Measurements from ENCODE around the gene BICDL2.

The BICDL2 gene

GRCh38 chr16:3044708-3045107, 8.0 kb upstream of the BICDL2 start:
- CTCF ChIA-PET: interaction anchor here (0.6 to 2.6 kb wide), 2 partner anchors 13 to 14 kb away, joined by 4 to 19 read pairs; no protein-coding TSS in a partner anchor
- POLR2A ChIA-PET: interaction anchor here (2.1 to 2.2 kb wide), 2 partner anchors 17 to 23 kb away, joined by 7 to 9 read pairs; no protein-coding TSS in a partner anchor
- DNase-seq (ENCODE audit: extremely low spot score): no peak
- no peak for TF ChIP-seq NFRKB (IDR thresholded peaks at IDR 0.05)
- no peak for TF ChIP-seq PKNOX1 (IDR thresholded peaks at IDR 0.05)
- no peak for TF ChIP-seq L3MBTL2 (conservative IDR thresholded peaks at IDR 0.05)
- no peak for TF ChIP-seq ZNF384 (IDR thresholded peaks at IDR 0.05)
- no peak for TF ChIP-seq HDGF (IDR thresholded peaks at IDR 0.05; ENCODE audit: borderline replicate concordance)
- no peak for TF ChIP-seq SUZ12 (IDR thresholded peaks at IDR 0.05)
- TF ChIP-seq FOXA1 (IDR thresholded peaks at IDR 0.05): no peak
- TF ChIP-seq TARDBP (IDR thresholded peaks at IDR 0.05): no peak
- no peak for TF ChIP-seq SP1 (IDR thresholded peaks at IDR 0.05)
- TF ChIP-seq ELF4 (IDR thresholded peaks at IDR 0.05): no peak
- no peak for TF ChIP-seq BHLHE40 (IDR thresholded peaks at IDR 0.05; ENCODE audit: borderline replicate concordance)
- no peak for TF ChIP-seq CTBP1 (IDR thresholded peaks at IDR 0.05; ENCODE audit: borderline replicate concordance)
- no peak for TF ChIP-seq FOXM1 (IDR thresholded peaks at IDR 0.05; ENCODE audit: borderline replicate concordance)
- no peak for TF ChIP-seq LEF1 (IDR thresholded peaks at IDR 0.05; ENCODE audit: borderline replicate concordance)
- TF ChIP-seq ARNT (IDR thresholded peaks at IDR 0.05): no peak
- TF ChIP-seq FOXK2 (IDR thresholded peaks at IDR 0.05): no peak

- TF ChIP-seq ZNF384 (IDR thresholded peaks at IDR 0.05): 0 out of 2 replicates have a peak, but pooled peaks have one; percentile 21
- no peak for TF ChIP-seq ELF4 (IDR thresholded peaks at IDR 0.05)
- DNase-seq (ENCODE audit: extremely low spot score): no peak
- ChIA-PET POLR2A (interaction anchor here (0.9 to 1.6 kb wide), 2 partner anchors 11 to 20 kb away, joined by 5 to 7 read pairs; no protein-coding TSS in a partner anchor), CTCF (interaction anchor here (1.1 to 1.6 kb wide), 2 partner anchors 11 to 16 kb away, joined by 3 to 10 read pairs; no protein-coding TSS in a partner anchor)
These were observed 5.6 kb upstream of the BICDL2 start for GRCh38 chr16:3042376-3042775.

- POLR2A ChIA-PET: interaction anchor here (0.7 to 1.3 kb wide), 5 partner anchors 18 to 59 kb away, joined by 3 read pairs; partner anchors contain the start of genes CLDN9 and PKMYT1
- CTCF ChIA-PET: interaction anchor here (0.6 to 1.9 kb wide), 4 partner anchors 11 to 91 kb away, joined by 3 to 11 read pairs (median 4); no protein-coding TSS in a partner anchor
- no peak for DNase-seq (ENCODE audit: extremely low spot score)
- TF ChIP-seq FOXA1 (IDR thresholded peaks at IDR 0.05) (no peak), SP1 (IDR thresholded peaks at IDR 0.05) (no peak), BHLHE40 (IDR thresholded peaks at IDR 0.05; ENCODE audit: borderline replicate concordance) (no peak), FOXM1 (IDR thresholded peaks at IDR 0.05; ENCODE audit: borderline replicate concordance) (no peak), ZNF384 (IDR thresholded peaks at IDR 0.05) (no peak), TARDBP (IDR thresholded peaks at IDR 0.05) (no peak), NFRKB (IDR thresholded peaks at IDR 0.05) (no peak), L3MBTL2 (conservative IDR thresholded peaks at IDR 0.05) (no peak), PKNOX1 (IDR thresholded peaks at IDR 0.05) (no peak), CTBP1 (IDR thresholded peaks at IDR 0.05; ENCODE audit: borderline replicate concordance) (no peak), ARNT (IDR thresholded peaks at IDR 0.05) (no peak)
These were observed 2.2 kb upstream of the BICDL2 start for GRCh38 chr16:3038896-3039295.

GRCh38 chr16:3038256-3038655, 1.5 kb upstream of the BICDL2 start:
- POLR2A ChIA-PET: interaction anchor here (1.0 to 1.3 kb wide), 2 partner anchors 26 to 34 kb away, joined by 3 read pairs; partner anchors contain the start of gene CLDN9
- CTCF ChIA-PET: interaction anchor here (0.6 to 1.9 kb wide), 4 partner anchors 10 to 487 kb away, joined by 3 to 11 read pairs (median 3); no protein-coding TSS in a partner anchor
- no peak for DNase-seq (ENCODE audit: extremely low spot score)
- no peak for TF ChIP-seq SUZ12 (IDR thresholded peaks at IDR 0.05)
- no peak for TF ChIP-seq HDGF (IDR thresholded peaks at IDR 0.05; ENCODE audit: borderline replicate concordance)
- no peak for TF ChIP-seq LEF1 (IDR thresholded peaks at IDR 0.05; ENCODE audit: borderline replicate concordance)
- TF ChIP-seq ELF4 (IDR thresholded peaks at IDR 0.05): no peak
- TF ChIP-seq ZNF384 (IDR thresholded peaks at IDR 0.05): no peak

GRCh38 chr16:3035972-3036725, 595 bp downstream of the BICDL2 start:
- no peak for DNase-seq (ENCODE audit: extremely low spot score)
- POLR2A ChIA-PET: interaction anchor here (1.2 kb wide), 1 partner anchor 19 kb away, joined by 3 read pairs; no protein-coding TSS in a partner anchor
- CTCF ChIA-PET: interaction anchor here (1.2 kb wide), 1 partner anchor 9 kb away, joined by 3 read pairs; no protein-coding TSS in a partner anchor
- TF ChIP-seq ZNF384 (IDR thresholded peaks at IDR 0.05) (no peak), CTBP1 (IDR thresholded peaks at IDR 0.05; ENCODE audit: borderline replicate concordance) (no peak), SUZ12 (IDR thresholded peaks at IDR 0.05) (no peak), HDGF (IDR thresholded peaks at IDR 0.05; ENCODE audit: borderline replicate concordance) (no peak), FOXA1 (IDR thresholded peaks at IDR 0.05) (no peak), ELF4 (IDR thresholded peaks at IDR 0.05) (no peak), SP1 (IDR thresholded peaks at IDR 0.05) (no peak), TARDBP (IDR thresholded peaks at IDR 0.05) (no peak)

- ChIA-PET CTCF (interaction anchor here (1.2 kb wide), 1 partner anchor 8 kb away, joined by 3 read pairs; no protein-coding TSS in a partner anchor), POLR2A (interaction anchor here (1.2 to 1.4 kb wide), 3 partner anchors 12 to 19 kb away, joined by 3 to 5 read pairs (median 5); no protein-coding TSS in a partner anchor)
- DNase-seq (ENCODE audit: extremely low spot score): no peak
- TF ChIP-seq FOXK2 (IDR thresholded peaks at IDR 0.05) (no peak), SP1 (IDR thresholded peaks at IDR 0.05) (no peak), HDGF (IDR thresholded peaks at IDR 0.05; ENCODE audit: borderline replicate concordance) (no peak), ELF4 (IDR thresholded peaks at IDR 0.05) (no peak), PKNOX1 (IDR thresholded peaks at IDR 0.05) (no peak), SUZ12 (IDR thresholded peaks at IDR 0.05) (no peak), ARNT (IDR thresholded peaks at IDR 0.05) (no peak)
These were observed 1.3 kb downstream of the BICDL2 start for GRCh38 chr16:3035289-3035971.
